GM23338 (cell line): ENCODE results near the gene PSEN2. TPM values are rescaled to one million over a fixed set of nuclear protein-coding genes. Genes with fewer than 3 reads are reported as not detected.

ENCODE experiments used
- ATAC-seq: fragments of 200-7000 bp; cut with Tn5 transposase; 3 replicates; pipeline ENCODE4 v1.9.1; 2020
- DNase-seq: peaks from one replicate; pipeline ENCODE4 v3.0.0-alpha.2; 2015; ENCODE audit warnings: low spot score
- H2AFZ ChIP-seq: fragments of 200-600 bp; sonication (generic); 2 replicates; pipeline ENCODE4 v1.8.0; 2016; ENCODE audit warnings: antibody characterized with exemption, mild to moderate bottlenecking, moderate library complexity
- H3F3A ChIP-seq: fragments of 200-600 bp; sonication (generic); replicated peaks from 2 replicates; pipeline ENCODE4 v1.8.0; 2017; ENCODE audit warnings: antibody characterized with exemption, mixed run types, low read depth
- H3K27ac ChIP-seq: fragments of 200-600 bp; sonication (generic); 2 replicates; pipeline ENCODE4 v1.6.1; 2016; ENCODE audit warnings: low read depth
- H3K27me3 ChIP-seq: fragments of 200-600 bp; sonication (generic); 2 replicates; pipeline ENCODE4 v1.8.0; 2016; ENCODE audit warnings: mild to moderate bottlenecking, mixed run types, moderate library complexity; ENCODE audit not compliant: insufficient read depth
- H3K36me3 ChIP-seq: fragments of 200-600 bp; sonication (generic); 2 replicates; pipeline ENCODE4 v1.8.0; 2016; ENCODE audit warnings: mild to moderate bottlenecking; ENCODE audit not compliant: insufficient read depth
- H3K4me1 ChIP-seq: fragments of 200-600 bp; sonication (generic); 2 replicates; pipeline ENCODE4 v1.8.0; 2016; ENCODE audit warnings: mild to moderate bottlenecking, moderate library complexity; ENCODE audit not compliant: insufficient read depth
- H3K4me2 ChIP-seq: fragments of 200-600 bp; sonication (generic); 2 replicates; pipeline ENCODE4 v1.7.1; 2017; ENCODE audit warnings: mixed run types
- H3K4me3 ChIP-seq: fragments of 200-600 bp; sonication (generic); 2 replicates; pipeline ENCODE4 v1.6.1; 2016; ENCODE audit warnings: mixed run types
- H3K79me2 ChIP-seq: fragments of 200-600 bp; sonication (generic); replicated peaks from 2 replicates; pipeline ENCODE4 v1.8.0; 2017; ENCODE audit warnings: mild to moderate bottlenecking; ENCODE audit not compliant: insufficient read depth
- H3K9me2 ChIP-seq: fragments of 200-600 bp; sonication (generic); 2 replicates; pipeline ENCODE4 v1.8.0; 2017; ENCODE audit not compliant: insufficient read depth
- H4K20me1 ChIP-seq: fragments of 200-600 bp; sonication (generic); replicated peaks from 2 replicates; pipeline ENCODE4 v1.8.0; 2017; ENCODE audit warnings: mild to moderate bottlenecking; ENCODE audit not compliant: insufficient read depth
- H3K27ac Mint-ChIP-seq: 2 replicates; pipeline ENCODE4 v1.8.0; 2020; ENCODE audit warnings: inconsistent platforms, mild to moderate bottlenecking, moderate library complexity, mixed read lengths
- H3K27me3 Mint-ChIP-seq: 3 replicates; pipeline ENCODE4 v1.8.0; 2022; ENCODE audit warnings: low read depth, mild to moderate bottlenecking, moderate library complexity, mixed read lengths, inconsistent platforms; ENCODE audit not compliant: insufficient read depth, poor library complexity
- H3K36me3 Mint-ChIP-seq: 3 replicates; pipeline ENCODE4 v1.8.0; 2021; ENCODE audit warnings: low read depth, mild to moderate bottlenecking, inconsistent platforms, moderate library complexity, mixed read lengths
- H3K4me1 Mint-ChIP-seq: 3 replicates; pipeline ENCODE4 v1.8.0; 2020; ENCODE audit warnings: mild to moderate bottlenecking, inconsistent platforms, mixed read lengths
- H3K4me3 Mint-ChIP-seq: 3 replicates; pipeline ENCODE4 v1.8.0; 2021; ENCODE audit warnings: moderate library complexity, mild to moderate bottlenecking, inconsistent platforms, mixed read lengths
- H3K9me3 Mint-ChIP-seq: 3 replicates; pipeline ENCODE4 v1.8.0; 2020; ENCODE audit warnings: moderate library complexity, mild to moderate bottlenecking, inconsistent platforms, mixed read lengths
- JUNB ChIP-seq: IDR thresholded peaks from one replicate; pipeline ENCODE4 v1.6.1; 2016; ENCODE audit warnings: antibody characterized with exemption; ENCODE audit not compliant: unreplicated experiment
- STAT1 ChIP-seq: IDR thresholded peaks from one replicate; pipeline ENCODE4 v1.6.1; 2016; ENCODE audit warnings: antibody characterized with exemption; ENCODE audit not compliant: unreplicated experiment
- polyA plus RNA-seq: library from polyadenylated mRNA; unstranded; fragments of >200 nt; fragmentation: Nextera tagmentation; extraction: Ambion mirVana; gene quantifications from 2 replicates; pipeline ENCODE4 v1.2.1, GENCODE V29; 2016
- total RNA-seq: library from RNA; depleted of rRNA; stranded (reverse); fragments of >200 nt; shearing (Covaris generic); gene quantifications from 2 replicates; pipeline ENCODE4 v1.2.3, GENCODE V29; 2014
- TF ChIP-seq, protein P1 (sequence below): fragments of 250-450 bp; sonication (Bioruptor Pico); IDR thresholded peaks from 2 replicates; pipeline ENCODE4 v1.5.0; 2020; ENCODE audit warnings: mild to moderate bottlenecking, moderate library complexity
- TF ChIP-seq, protein P2 (sequence below): IDR thresholded peaks from 2 replicates; pipeline ENCODE4 v1.6.1; 2016; ENCODE audit warnings: antibody characterized with exemption
- TF ChIP-seq, protein P3 (sequence below), 2 experiments: fragments of 200-600 bp in 1 of 2; sonication (generic) in 1 of 2; conservative IDR thresholded peaks; 2 replicates each; pipeline versions ENCODE4 v1.5.1 to v1.6.1; 2016 to 2017; ENCODE audit warnings: antibody characterized with exemption in 2 of 2, low read depth in 2 of 2, mild to moderate bottlenecking in 2 of 2, moderate library complexity in 1 of 2

The PSEN2 gene
- total and polyA plus RNA-seq, 2 experiments from 2014 or later, result 10.0 to 22.1 TPM

DNA sequence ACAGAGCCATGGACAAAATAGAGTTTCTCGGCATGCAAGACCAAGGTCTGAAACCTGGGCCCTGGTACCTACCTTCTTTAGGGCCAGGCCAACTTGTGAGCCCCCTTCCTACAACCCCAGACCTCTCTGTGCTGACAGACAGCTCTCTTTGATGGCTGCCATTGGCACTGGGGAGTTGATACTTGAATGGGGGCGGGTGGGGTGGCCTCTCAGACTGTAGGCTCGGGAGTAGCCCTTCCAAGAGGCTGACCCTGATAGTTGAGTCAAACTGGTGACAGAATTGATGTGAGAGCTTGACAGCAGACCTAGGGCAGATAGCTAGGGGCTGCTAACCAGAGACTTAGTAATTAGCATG is 44.7 kb upstream of the PSEN2 start (continued):
- TF ChIP-seq, protein P1, sequence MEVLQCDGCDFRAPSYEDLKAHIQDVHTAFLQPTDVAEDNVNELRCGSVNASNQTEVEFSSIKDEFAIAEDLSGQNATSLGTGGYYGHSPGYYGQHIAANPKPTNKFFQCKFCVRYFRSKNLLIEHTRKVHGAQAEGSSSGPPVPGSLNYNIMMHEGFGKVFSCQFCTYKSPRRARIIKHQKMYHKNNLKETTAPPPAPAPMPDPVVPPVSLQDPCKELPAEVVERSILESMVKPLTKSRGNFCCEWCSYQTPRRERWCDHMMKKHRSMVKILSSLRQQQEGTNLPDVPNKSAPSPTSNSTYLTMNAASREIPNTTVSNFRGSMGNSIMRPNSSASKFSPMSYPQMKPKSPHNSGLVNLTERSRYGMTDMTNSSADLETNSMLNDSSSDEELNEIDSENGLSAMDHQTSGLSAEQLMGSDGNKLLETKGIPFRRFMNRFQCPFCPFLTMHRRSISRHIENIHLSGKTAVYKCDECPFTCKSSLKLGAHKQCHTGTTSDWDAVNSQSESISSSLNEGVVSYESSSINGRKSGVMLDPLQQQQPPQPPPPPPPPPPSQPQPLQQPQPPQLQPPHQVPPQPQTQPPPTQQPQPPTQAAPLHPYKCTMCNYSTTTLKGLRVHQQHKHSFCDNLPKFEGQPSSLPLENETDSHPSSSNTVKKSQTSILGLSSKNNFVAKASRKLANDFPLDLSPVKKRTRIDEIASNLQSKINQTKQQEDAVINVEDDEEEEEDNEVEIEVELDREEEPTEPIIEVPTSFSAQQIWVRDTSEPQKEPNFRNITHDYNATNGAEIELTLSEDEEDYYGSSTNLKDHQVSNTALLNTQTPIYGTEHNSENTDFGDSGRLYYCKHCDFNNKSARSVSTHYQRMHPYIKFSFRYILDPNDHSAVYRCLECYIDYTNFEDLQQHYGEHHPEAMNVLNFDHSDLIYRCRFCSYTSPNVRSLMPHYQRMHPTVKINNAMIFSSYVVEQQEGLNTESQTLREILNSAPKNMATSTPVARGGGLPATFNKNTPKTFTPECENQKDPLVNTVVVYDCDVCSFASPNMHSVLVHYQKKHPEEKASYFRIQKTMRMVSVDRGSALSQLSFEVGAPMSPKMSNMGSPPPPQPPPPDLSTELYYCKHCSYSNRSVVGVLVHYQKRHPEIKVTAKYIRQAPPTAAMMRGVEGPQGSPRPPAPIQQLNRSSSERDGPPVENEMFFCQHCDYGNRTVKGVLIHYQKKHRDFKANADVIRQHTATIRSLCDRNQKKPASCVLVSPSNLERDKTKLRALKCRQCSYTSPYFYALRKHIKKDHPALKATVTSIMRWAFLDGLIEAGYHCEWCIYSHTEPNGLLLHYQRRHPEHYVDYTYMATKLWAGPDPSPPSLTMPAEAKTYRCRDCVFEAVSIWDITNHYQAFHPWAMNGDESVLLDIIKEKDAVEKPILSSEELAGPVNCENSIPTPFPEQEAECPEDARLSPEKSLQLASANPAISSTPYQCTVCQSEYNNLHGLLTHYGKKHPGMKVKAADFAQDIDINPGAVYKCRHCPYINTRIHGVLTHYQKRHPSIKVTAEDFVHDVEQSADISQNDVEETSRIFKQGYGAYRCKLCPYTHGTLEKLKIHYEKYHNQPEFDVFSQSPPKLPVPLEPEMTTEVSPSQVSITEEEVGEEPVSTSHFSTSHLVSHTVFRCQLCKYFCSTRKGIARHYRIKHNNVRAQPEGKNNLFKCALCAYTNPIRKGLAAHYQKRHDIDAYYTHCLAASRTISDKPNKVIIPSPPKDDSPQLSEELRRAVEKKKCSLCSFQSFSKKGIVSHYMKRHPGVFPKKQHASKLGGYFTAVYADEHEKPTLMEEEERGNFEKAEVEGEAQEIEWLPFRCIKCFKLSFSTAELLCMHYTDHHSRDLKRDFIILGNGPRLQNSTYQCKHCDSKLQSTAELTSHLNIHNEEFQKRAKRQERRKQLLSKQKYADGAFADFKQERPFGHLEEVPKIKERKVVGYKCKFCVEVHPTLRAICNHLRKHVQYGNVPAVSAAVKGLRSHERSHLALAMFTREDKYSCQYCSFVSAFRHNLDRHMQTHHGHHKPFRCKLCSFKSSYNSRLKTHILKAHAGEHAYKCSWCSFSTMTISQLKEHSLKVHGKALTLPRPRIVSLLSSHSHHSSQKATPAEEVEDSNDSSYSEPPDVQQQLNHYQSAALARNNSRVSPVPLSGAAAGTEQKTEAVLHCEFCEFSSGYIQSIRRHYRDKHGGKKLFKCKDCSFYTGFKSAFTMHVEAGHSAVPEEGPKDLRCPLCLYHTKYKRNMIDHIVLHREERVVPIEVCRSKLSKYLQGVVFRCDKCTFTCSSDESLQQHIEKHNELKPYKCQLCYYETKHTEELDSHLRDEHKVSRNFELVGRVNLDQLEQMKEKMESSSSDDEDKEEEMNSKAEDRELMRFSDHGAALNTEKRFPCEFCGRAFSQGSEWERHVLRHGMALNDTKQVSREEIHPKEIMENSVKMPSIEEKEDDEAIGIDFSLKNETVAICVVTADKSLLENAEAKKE, result no peak
- no peak for TF ChIP-seq JUNB
- TF ChIP-seq, protein P2, sequence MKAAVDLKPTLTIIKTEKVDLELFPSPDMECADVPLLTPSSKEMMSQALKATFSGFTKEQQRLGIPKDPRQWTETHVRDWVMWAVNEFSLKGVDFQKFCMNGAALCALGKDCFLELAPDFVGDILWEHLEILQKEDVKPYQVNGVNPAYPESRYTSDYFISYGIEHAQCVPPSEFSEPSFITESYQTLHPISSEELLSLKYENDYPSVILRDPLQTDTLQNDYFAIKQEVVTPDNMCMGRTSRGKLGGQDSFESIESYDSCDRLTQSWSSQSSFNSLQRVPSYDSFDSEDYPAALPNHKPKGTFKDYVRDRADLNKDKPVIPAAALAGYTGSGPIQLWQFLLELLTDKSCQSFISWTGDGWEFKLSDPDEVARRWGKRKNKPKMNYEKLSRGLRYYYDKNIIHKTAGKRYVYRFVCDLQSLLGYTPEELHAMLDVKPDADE, result no peak

DNA sequence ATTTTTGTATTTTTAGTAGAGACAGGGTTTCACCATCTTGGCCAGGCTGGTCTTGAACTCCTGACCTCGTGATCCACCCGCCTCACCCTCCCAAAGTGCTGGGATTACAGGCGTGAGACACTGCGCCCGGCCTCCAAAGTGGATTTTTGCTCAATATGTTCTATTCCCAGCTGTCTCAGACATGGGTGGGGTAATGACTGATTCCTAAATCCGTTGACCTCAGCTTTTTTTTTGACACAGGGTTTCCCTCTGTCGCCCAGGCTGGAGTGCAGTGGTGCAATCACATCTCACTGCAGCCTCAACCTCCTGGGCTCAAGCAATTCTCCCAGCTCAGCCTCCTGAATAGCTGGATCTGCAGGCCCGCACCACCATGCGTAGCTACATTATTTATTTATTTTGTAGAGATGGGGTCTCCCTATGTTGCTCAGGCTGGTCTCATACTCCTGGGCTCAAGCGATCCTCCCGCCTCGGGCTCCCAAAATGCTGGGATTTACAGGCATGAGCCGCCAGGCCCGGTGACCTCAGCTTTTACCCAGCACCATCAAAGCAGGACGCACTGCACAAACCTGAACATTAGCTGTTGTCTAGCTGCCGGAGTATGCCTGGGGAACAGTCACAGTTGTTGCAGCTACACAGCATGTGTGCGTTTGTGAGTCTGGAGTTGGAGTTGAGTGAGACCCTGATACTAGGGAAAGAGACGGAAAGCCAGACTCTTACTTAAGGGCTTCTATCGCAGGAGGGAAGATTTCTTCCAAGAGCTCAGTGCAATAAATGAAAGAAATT is 43.7 kb upstream of the PSEN2 start:
- Mint-ChIP-seq H3K36me3 (no peaks in the 10 kb centered on the region), H3K27me3 (peaks cover 8% of the 10 kb centered on the region), H3K9me3 (no peaks in the 10 kb centered on the region), H3K4me1 (peaks cover 11% of the 10 kb centered on the region), H3K4me3 (no peak overlapping the region), H3K27ac (no peak overlapping the region)
- Histone ChIP-seq H3K4me3 (no peak overlapping the region), H3K27me3 (no peaks in the 10 kb centered on the region), H3F3A (no peaks in the 10 kb centered on the region), H3K79me2 (no peaks in the 10 kb centered on the region), H3K9me2 (no peaks in the 10 kb centered on the region), H3K4me1 (peaks cover 11% of the 10 kb centered on the region), H2AFZ (peak overlapping the region; percentile 92), H3K4me2 (no peak overlapping the region), H3K27ac (no peak overlapping the region), H4K20me1 (no peaks in the 10 kb centered on the region), H3K36me3 (no peaks in the 10 kb centered on the region)
- TF ChIP-seq, protein P1, result no peak
- TF ChIP-seq STAT1 (no peak), JUNB (no peak)
- TF ChIP-seq, protein P3, sequence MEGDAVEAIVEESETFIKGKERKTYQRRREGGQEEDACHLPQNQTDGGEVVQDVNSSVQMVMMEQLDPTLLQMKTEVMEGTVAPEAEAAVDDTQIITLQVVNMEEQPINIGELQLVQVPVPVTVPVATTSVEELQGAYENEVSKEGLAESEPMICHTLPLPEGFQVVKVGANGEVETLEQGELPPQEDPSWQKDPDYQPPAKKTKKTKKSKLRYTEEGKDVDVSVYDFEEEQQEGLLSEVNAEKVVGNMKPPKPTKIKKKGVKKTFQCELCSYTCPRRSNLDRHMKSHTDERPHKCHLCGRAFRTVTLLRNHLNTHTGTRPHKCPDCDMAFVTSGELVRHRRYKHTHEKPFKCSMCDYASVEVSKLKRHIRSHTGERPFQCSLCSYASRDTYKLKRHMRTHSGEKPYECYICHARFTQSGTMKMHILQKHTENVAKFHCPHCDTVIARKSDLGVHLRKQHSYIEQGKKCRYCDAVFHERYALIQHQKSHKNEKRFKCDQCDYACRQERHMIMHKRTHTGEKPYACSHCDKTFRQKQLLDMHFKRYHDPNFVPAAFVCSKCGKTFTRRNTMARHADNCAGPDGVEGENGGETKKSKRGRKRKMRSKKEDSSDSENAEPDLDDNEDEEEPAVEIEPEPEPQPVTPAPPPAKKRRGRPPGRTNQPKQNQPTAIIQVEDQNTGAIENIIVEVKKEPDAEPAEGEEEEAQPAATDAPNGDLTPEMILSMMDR (conservative IDR thresholded peaks at IDR 0.05; ENCODE audit: low read depth in 2 of 2), result no peak
- ATAC-seq (no peak), DNase-seq (no peak)
